Endothelial cell (in vitro differentiated cells): ENCODE data around the gene FGF8. TPM values are rescaled to one million over a fixed set of nuclear protein-coding genes. Genes with fewer than 3 reads are reported as not detected.

ENCODE experiments used
- DNase-seq: peaks from one replicate; pipeline ENCODE4 v3.0.0; 2021; ENCODE audit warnings: low spot score
- H3K27ac Mint-ChIP-seq: one replicate; pipeline ENCODE4 v1.8.0; 2021; ENCODE audit warnings: mixed read lengths, inconsistent platforms; ENCODE audit not compliant: unreplicated experiment
- H3K27me3 Mint-ChIP-seq: one replicate; pipeline ENCODE4 v1.8.0; 2021; ENCODE audit warnings: mild to moderate bottlenecking, moderate library complexity, mixed read lengths, inconsistent platforms; ENCODE audit not compliant: unreplicated experiment
- H3K36me3 Mint-ChIP-seq: one replicate; pipeline ENCODE4 v1.8.0; 2021; ENCODE audit warnings: mild to moderate bottlenecking, low read depth, mixed read lengths, inconsistent platforms; ENCODE audit not compliant: unreplicated experiment
- H3K4me1 Mint-ChIP-seq: one replicate; pipeline ENCODE4 v1.8.0; 2021; ENCODE audit warnings: mild to moderate bottlenecking, mixed read lengths, inconsistent platforms; ENCODE audit not compliant: unreplicated experiment
- H3K4me3 Mint-ChIP-seq: one replicate; pipeline ENCODE4 v1.8.0; 2021; ENCODE audit warnings: mild to moderate bottlenecking, mixed read lengths, inconsistent platforms; ENCODE audit not compliant: unreplicated experiment
- H3K9me3 Mint-ChIP-seq: one replicate; pipeline ENCODE4 v1.8.0; 2021; ENCODE audit warnings: mixed read lengths, inconsistent platforms; ENCODE audit not compliant: unreplicated experiment
- total RNA-seq: library from RNA; stranded (reverse); fragmentation: NEBNext Ultra II Directional; extraction: Animal tissue kit (Norgen Biotek cat#: 25700); gene quantifications from one replicate; pipeline ENCODE4 v1.2.1, GENCODE V29; 2021; ENCODE audit not compliant: unreplicated experiment
- TF ChIP-seq, protein P1 (sequence below): fragments of 200-600 bp; sonication (generic); IDR thresholded peaks from one replicate; pipeline ENCODE4 v1.5.0; 2021; ENCODE audit warnings: antibody characterized with exemption; ENCODE audit not compliant: unreplicated experiment

Gene FGF8
- total RNA-seq, 1 donor from 2014 or later: 1.1 TPM

DNA sequence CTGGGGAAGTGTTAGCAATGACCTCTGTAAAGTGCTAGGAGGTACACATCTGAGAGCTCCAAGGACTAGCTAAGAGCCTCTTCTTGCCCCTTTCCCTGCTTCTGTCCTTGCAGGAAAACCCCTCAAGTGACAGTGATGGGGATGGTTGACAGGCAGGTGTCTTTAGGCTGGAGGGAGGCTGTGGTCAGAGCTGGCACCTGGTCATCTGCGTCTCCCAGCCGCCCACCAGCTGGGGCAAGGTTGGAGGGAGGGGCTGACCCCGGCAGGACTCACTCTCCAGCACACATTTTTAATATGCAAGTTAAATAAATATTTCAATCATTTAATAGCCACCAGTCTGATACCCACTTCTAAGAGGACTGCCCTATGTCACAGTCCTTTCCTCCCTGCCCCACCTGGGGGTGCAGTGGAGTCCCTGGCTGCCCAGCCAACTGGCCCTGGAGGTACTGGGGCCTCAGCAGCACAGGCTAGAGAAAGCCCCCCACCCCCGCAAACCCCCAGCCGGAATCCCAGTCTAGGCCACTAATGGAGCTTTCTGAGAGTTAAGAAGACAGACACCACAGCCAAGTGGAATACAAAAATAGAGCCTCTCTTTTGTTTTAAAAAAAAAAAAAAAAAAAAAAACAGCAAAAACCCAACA lies 6.3 kb downstream of the FGF8 start:
- H3K4me1 Mint-ChIP-seq: peaks cover 17% of the 10 kb centered on the region
- TF ChIP-seq, protein P1, sequence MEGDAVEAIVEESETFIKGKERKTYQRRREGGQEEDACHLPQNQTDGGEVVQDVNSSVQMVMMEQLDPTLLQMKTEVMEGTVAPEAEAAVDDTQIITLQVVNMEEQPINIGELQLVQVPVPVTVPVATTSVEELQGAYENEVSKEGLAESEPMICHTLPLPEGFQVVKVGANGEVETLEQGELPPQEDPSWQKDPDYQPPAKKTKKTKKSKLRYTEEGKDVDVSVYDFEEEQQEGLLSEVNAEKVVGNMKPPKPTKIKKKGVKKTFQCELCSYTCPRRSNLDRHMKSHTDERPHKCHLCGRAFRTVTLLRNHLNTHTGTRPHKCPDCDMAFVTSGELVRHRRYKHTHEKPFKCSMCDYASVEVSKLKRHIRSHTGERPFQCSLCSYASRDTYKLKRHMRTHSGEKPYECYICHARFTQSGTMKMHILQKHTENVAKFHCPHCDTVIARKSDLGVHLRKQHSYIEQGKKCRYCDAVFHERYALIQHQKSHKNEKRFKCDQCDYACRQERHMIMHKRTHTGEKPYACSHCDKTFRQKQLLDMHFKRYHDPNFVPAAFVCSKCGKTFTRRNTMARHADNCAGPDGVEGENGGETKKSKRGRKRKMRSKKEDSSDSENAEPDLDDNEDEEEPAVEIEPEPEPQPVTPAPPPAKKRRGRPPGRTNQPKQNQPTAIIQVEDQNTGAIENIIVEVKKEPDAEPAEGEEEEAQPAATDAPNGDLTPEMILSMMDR: no peak
- no peaks in the 10 kb centered on the region for H3K36me3 Mint-ChIP-seq
- H3K27ac Mint-ChIP-seq: no peak overlapping the region
- no peak overlapping the region for H3K4me3 Mint-ChIP-seq
- H3K9me3 Mint-ChIP-seq: no peaks in the 10 kb centered on the region
- peaks cover 10% of the 10 kb centered on the region for H3K27me3 Mint-ChIP-seq
- DNase-seq: no peak

DNA sequence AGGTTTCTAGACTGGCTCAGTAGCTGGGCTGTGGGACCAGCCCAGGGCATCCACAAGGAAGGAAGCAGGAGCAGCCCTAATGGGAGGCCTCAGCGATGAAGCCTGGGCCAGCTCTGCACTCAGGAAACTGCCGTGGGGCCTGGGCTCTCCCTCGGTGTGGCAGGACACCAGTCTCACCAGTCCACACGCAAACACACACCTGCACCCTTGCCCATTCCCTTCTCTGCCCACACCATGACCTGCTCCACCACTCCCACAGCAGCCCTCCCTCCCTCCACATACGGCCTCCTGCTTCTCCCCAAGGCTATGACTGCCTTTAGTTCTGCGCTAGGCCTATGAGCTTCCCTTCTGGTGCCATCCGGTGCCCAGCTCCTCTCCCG lies 7.1 kb downstream of the FGF8 start:
- no peak overlapping the region for H3K27ac Mint-ChIP-seq
- H3K9me3 Mint-ChIP-seq: no peaks in the 10 kb centered on the region
- H3K36me3 Mint-ChIP-seq: no peaks in the 10 kb centered on the region
- TF ChIP-seq, protein P1: no peak
- peaks cover 10% of the 10 kb centered on the region for H3K27me3 Mint-ChIP-seq
- peaks cover 13% of the 10 kb centered on the region for H3K4me1 Mint-ChIP-seq
- no peak for DNase-seq
- no peak overlapping the region for H3K4me3 Mint-ChIP-seq

DNA sequence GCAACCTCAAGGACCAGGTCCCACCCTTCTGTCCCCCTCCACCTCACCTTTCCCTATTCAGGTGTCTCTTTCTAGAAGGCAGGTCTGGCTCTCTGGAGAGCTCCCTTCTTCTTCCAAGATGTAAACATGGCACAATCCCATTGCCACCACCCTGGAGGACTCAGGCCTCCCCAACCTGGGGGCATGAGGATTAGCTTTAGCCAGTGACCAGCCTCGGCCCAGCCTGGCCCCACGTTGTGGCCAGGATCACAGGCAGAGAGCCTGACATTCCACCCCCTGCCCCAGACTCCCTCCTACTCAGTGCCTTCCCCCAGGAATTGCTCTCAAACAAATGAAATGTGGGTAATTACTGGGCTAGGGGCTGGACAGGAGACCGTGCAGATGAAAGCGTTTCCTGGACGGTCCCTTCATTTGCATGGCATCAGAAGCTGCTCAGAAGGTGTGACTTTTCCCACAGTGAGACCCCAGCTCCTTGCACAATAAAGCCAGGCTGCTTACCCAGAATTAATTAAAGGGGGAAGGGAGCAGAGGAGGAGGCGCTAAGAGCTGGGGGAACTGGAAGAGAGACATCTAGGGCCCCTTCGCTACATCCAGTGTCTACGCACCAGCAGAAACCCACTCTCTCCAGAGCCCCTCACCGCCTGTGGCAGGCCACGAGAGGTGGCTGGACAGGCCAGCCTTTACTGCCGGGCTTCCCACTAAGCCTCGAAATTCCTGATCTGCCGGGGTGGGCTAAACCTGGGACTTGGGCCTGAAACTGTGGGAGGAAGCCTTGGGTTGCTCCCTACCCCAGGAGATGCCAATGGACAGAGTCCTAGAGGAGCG lies 7.7 kb downstream of the FGF8 start:
- Mint-ChIP-seq H3K4me3 (no peak overlapping the region), H3K27me3 (peaks cover 6% of the 10 kb centered on the region), H3K4me1 (peaks cover 8% of the 10 kb centered on the region), H3K9me3 (no peaks in the 10 kb centered on the region), H3K27ac (no peak overlapping the region), H3K36me3 (no peaks in the 10 kb centered on the region)
- no peak for DNase-seq
- TF ChIP-seq, protein P1: no peak

DNA sequence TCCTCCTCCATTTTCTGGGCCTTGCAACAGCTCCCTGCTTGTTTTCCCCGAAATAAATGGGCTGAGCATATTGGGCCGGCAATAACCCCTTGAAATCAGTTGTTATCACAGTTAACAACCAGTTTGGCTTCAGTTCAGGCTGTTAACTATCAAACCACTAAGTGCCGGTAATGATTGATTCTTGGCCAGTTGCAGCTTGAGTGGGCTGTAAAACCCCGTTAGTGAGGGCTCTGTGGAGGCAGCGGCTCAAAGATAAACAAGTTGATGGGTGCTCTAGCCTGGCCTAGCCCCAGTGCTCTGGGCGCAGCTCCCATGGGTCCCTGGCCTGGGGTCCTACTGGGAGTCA lies 8.3 kb downstream of the FGF8 start:
- Mint-ChIP-seq H3K4me3 (no peak overlapping the region), H3K9me3 (no peaks in the 10 kb centered on the region), H3K27ac (no peak overlapping the region), H3K36me3 (no peaks in the 10 kb centered on the region), H3K27me3 (peaks cover 6% of the 10 kb centered on the region), H3K4me1 (peaks cover 8% of the 10 kb centered on the region)
- DNase-seq: no peak
- TF ChIP-seq, protein P1: no peak
